ENCODE measurements around the gene ZBTB16.

- TF ChIP-seq CTCF (IDR thresholded peaks at IDR 0.05) (no peak), EZH2 (IDR thresholded peaks at IDR 0.05) (no peak), EZH2phosphoT487 (IDR thresholded peaks at IDR 0.05) (no peak)
Measured at GRCh38 chr11:114010931-114011330, 48.6 kb upstream of the ZBTB16 start.

Measured in neural progenitor cell (in vitro differentiated cells).